ENCODE data around the gene ABL1. TPM values are rescaled to one million over a fixed set of nuclear protein-coding genes. Genes with fewer than 3 reads are reported as not detected.

ABL1 gene
- total and polyA plus RNA-seq, 2 of the 13 experiments (the other 11 are each of a cell fraction or from before 2014, with no cell fraction given) = 10.8 to 20.4 TPM

GRCh38 chr9:130934702-130935647, 99.9 kb downstream of the ABL1 start (continued):
- TF ChIP-seq ARID5B (CRISPR knock-in tag; IDR thresholded peaks at IDR 0.05) (0 out of 2 replicates have a peak, but pooled peaks have one; percentile 43), LCORL (IDR thresholded peaks at IDR 0.05) (no peak), LCORL (CRISPR knock-in tag; IDR thresholded peaks at IDR 0.05) (peak; percentile 61; the same call in 1 of the 2 replicates), ZBTB46 (CRISPR knock-in tag; IDR thresholded peaks at IDR 0.05; ENCODE audit: borderline replicate concordance) (no peak), HMGXB3 (CRISPR knock-in tag; IDR thresholded peaks at IDR 0.05; ENCODE audit: borderline replicate concordance) (no peak), KDM6A (CRISPR knock-in tag; IDR thresholded peaks at IDR 0.05; ENCODE audit: low read depth) (peak; percentile 45; the same call in 1 of the 2 replicates), ZNF772 (CRISPR knock-in tag; IDR thresholded peaks at IDR 0.05) (0 out of 2 replicates have a peak, but pooled peaks have one; percentile 20), ZC3H4 (CRISPR knock-in tag; IDR thresholded peaks at IDR 0.05; ENCODE audit: borderline replicate concordance) (no peak), SOX5 (CRISPR knock-in tag; IDR thresholded peaks at IDR 0.05; ENCODE audit: borderline replicate concordance) (peak; percentile 19; the same call in 1 of the 2 replicates), PATZ1 (CRISPR knock-in tag; IDR thresholded peaks at IDR 0.05) (peak; percentile 7; the same call in 1 of the 2 replicates)

Data from HepG2 (cell line).